Panc1 (cell line): ENCODE data around the gene RHEX. TPM values are rescaled to one million over a fixed set of nuclear protein-coding genes. Genes with fewer than 3 reads are reported as not detected.

Source experiments
- ATAC-seq: fragments of 200-7000 bp; cut with Tn5 transposase; 2 replicates; pipeline ENCODE4 v1.9.1; 2020; ENCODE audit warnings: mild to moderate bottlenecking, moderate library complexity
- BruUV-seq: library from RNA; stranded (reverse); fragments of 400-500 nt; replicated peaks from 2 replicates; lab custom pipeline; 2021; lab: Mats Ljungman, UMichigan
- CTCF ChIA-PET: fragments of 300-600 bp; sonication (Branson Sonifier 250); formaldehyde crosslinking; loops from one replicate; lab custom pipeline; 2022; ENCODE audit warnings: antibody characterized with exemption; lab: Charles Lee
- POLR2A ChIA-PET: fragments of 300-600 bp; sonication (Branson Sonifier 250); formaldehyde crosslinking; loops from one replicate; lab custom pipeline; 2022; ENCODE audit warnings: antibody characterized with exemption; lab: Charles Lee
- DNase-seq: peaks from one replicate; pipeline ENCODE4 v3.0.0-alpha.2; 2010; ENCODE audit warnings: low read depth, low spot score
- H3K27ac ChIP-seq: 2 replicates; pipeline ENCODE4 v1.5.1; 2011; ENCODE audit warnings: mild to moderate bottlenecking, low read length, inconsistent platforms
- H3K27me3 ChIP-seq: fragments of 200-500 bp; sonication (Bioruptor generic); 2 replicates; pipeline ENCODE4 v1.6.0; 2014; ENCODE audit warnings: low read length, inconsistent platforms; ENCODE audit not compliant: control insufficient read depth, insufficient read depth
- H3K36me3 ChIP-seq: fragments of 200-500 bp; sonication (Bioruptor generic); 2 replicates; pipeline ENCODE4 v1.5.1; 2014; ENCODE audit warnings: inconsistent platforms, mild to moderate bottlenecking, low read length, moderate library complexity; ENCODE audit not compliant: control insufficient read depth, insufficient read depth
- H3K4me1 ChIP-seq: 2 replicates; pipeline ENCODE4 v1.5.1; 2011; ENCODE audit warnings: inconsistent platforms, mild to moderate bottlenecking, low read length, moderate library complexity; ENCODE audit not compliant: control insufficient read depth, insufficient read depth
- H3K4me3 ChIP-seq, 2 experiments: 2 replicates each; pipeline ENCODE4 v1.5.1; 2011 to 2012; ENCODE audit warnings: low read depth in 2 of 2, low read length in 2 of 2, mild to moderate bottlenecking in 2 of 2, inconsistent platforms in 1 of 2, moderate library complexity in 1 of 2
- H3K9me3 ChIP-seq: fragments of 200-500 bp; sonication (Bioruptor generic); 2 replicates; pipeline ENCODE4 v1.5.1; 2014; ENCODE audit warnings: low read depth, mild to moderate bottlenecking, inconsistent platforms, low read length, moderate library complexity; ENCODE audit not compliant: control insufficient read depth, insufficient read depth
- POLR2AphosphoS5 ChIP-seq: IDR thresholded peaks from 2 replicates; pipeline ENCODE4 v1.6.1; 2012; ENCODE audit warnings: mild to moderate bottlenecking, low read depth, low read length, moderate library complexity
- SIN3A ChIP-seq: IDR thresholded peaks from 2 replicates; pipeline ENCODE4 v1.6.1; 2012; ENCODE audit warnings: low read depth, mild to moderate bottlenecking, low read length, moderate library complexity, borderline replicate concordance; ENCODE audit not compliant: insufficient read depth
- TCF7L2 ChIP-seq: IDR thresholded peaks from 2 replicates; pipeline ENCODE4 v1.6.1; 2011; ENCODE audit warnings: mild to moderate bottlenecking, low read depth, low read length, inconsistent platforms
- in situ Hi-C: cut with HindIII; loops from 2 replicates; pipeline ENCODE4 v1.10.0; 2016; ENCODE audit warnings: low sequenced_read_pairs, low pct_unique_long_range_greater_than_20kb
- intact Hi-C: fragments of 100-400 bp; cut with micrococcal nuclease; formaldehyde crosslinking; loops from one replicate; pipeline ENCODE4 v1.10.0; 2022; ENCODE audit not compliant: unreplicated experiment
- total RNA-seq: library from RNA; stranded (reverse); gene quantifications from one replicate; pipeline ENCODE4 v1.2.1, GENCODE V29; 2021; ENCODE audit not compliant: unreplicated experiment
- TF ChIP-seq, protein P1 (sequence below): fragments of 450-650 bp; IDR thresholded peaks from 2 replicates; pipeline ENCODE4 v1.5.1; 2017; ENCODE audit warnings: mild to moderate bottlenecking
- TF ChIP-seq, protein P2 (sequence below), 2 experiments: IDR thresholded peaks; 2 replicates each; pipeline ENCODE4 v1.6.1; 2011 to 2012; ENCODE audit warnings: low read depth in 2 of 2, control low read depth in 1 of 2, low read length in 1 of 2, mild to moderate bottlenecking in 1 of 2, moderate library complexity in 1 of 2; ENCODE audit not compliant: insufficient read depth in 1 of 2

Gene RHEX
- total RNA-seq, 1 experiment from 2014 or later: not detected

DNA sequence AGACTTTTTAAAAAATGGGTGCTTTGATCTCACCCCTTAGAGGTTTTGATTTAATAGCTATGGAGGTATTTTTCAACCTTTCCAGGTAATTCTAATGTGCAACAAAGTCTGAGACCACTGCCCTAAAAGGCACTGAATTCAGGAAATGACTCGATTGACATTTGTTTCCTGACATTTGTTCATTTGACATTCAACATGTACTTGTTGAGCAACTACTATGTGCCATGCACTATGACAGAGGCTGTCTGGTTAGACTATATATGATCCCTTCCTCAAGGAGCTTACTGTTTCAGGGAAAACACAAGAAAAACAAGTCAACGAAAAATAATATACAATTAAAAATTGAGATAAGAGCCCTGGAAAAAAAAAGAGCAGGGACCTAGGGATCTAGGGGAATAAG is 89.8 kb downstream of the RHEX start:
- no peak for TF ChIP-seq SIN3A
- TF ChIP-seq POLR2AphosphoS5: no peak
- CTCF ChIA-PET: no interaction called here
- H3K27ac ChIP-seq: no peak overlapping the region
- in situ Hi-C loops: no loop called here
- ATAC-seq (no peak), DNase-seq (no peak)
- no peaks in the 10 kb centered on the region for H3K9me3 ChIP-seq
- no TSS peak for BruUV-seq
- POLR2A ChIA-PET: no interaction called here
- H3K4me3 ChIP-seq: no peak overlapping the region
- no peaks in the 10 kb centered on the region for H3K36me3 ChIP-seq
- no peaks in the 10 kb centered on the region for H3K4me1 ChIP-seq
- H3K27me3 ChIP-seq: peaks cover 31% of the 10 kb centered on the region
- intact Hi-C loops: no loop called here

DNA sequence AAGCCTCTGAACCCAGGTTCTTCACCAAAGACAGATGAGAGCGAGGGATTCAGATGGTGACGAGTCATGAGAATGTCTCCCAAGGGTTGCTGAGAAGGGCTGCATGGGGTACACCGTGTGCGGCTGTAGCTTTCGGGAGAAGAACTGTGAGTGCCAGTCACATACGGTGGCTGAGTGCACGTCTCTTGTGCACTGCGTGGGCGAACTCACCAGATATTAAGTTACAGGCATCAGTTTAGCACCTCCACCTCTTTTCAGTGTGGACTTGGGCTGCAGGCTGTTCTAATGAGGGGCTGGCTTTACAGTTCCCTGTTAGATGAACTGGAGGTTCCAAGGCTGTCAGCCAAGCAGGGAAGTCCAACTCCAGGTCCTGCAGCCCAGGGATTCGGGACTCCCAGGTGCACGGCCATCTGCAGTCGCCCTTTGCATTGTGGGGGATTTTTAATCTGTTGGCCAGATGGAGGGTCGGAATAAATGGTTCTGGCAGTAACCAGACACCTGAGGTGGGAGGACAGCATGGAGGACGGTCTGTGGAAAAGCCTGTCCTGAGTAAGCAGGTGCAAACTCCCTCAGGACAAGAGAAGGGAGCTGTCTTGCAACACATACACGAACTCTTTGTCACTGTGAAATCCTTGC is 90.7 kb downstream of the RHEX start:
- H3K9me3 ChIP-seq: no peaks in the 10 kb centered on the region
- intact Hi-C loops: no loop called here
- peaks cover 31% of the 10 kb centered on the region for H3K27me3 ChIP-seq
- no peaks in the 10 kb centered on the region for H3K4me1 ChIP-seq
- no peaks in the 10 kb centered on the region for H3K36me3 ChIP-seq
- no TSS peak for BruUV-seq
- TF ChIP-seq, protein P1, sequence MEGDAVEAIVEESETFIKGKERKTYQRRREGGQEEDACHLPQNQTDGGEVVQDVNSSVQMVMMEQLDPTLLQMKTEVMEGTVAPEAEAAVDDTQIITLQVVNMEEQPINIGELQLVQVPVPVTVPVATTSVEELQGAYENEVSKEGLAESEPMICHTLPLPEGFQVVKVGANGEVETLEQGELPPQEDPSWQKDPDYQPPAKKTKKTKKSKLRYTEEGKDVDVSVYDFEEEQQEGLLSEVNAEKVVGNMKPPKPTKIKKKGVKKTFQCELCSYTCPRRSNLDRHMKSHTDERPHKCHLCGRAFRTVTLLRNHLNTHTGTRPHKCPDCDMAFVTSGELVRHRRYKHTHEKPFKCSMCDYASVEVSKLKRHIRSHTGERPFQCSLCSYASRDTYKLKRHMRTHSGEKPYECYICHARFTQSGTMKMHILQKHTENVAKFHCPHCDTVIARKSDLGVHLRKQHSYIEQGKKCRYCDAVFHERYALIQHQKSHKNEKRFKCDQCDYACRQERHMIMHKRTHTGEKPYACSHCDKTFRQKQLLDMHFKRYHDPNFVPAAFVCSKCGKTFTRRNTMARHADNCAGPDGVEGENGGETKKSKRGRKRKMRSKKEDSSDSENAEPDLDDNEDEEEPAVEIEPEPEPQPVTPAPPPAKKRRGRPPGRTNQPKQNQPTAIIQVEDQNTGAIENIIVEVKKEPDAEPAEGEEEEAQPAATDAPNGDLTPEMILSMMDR: no peak
- TF ChIP-seq, protein P2, sequence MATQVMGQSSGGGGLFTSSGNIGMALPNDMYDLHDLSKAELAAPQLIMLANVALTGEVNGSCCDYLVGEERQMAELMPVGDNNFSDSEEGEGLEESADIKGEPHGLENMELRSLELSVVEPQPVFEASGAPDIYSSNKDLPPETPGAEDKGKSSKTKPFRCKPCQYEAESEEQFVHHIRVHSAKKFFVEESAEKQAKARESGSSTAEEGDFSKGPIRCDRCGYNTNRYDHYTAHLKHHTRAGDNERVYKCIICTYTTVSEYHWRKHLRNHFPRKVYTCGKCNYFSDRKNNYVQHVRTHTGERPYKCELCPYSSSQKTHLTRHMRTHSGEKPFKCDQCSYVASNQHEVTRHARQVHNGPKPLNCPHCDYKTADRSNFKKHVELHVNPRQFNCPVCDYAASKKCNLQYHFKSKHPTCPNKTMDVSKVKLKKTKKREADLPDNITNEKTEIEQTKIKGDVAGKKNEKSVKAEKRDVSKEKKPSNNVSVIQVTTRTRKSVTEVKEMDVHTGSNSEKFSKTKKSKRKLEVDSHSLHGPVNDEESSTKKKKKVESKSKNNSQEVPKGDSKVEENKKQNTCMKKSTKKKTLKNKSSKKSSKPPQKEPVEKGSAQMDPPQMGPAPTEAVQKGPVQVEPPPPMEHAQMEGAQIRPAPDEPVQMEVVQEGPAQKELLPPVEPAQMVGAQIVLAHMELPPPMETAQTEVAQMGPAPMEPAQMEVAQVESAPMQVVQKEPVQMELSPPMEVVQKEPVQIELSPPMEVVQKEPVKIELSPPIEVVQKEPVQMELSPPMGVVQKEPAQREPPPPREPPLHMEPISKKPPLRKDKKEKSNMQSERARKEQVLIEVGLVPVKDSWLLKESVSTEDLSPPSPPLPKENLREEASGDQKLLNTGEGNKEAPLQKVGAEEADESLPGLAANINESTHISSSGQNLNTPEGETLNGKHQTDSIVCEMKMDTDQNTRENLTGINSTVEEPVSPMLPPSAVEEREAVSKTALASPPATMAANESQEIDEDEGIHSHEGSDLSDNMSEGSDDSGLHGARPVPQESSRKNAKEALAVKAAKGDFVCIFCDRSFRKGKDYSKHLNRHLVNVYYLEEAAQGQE (IDR thresholded peaks at IDR 0.05; ENCODE audit: insufficient read depth in 1 of 2, low read depth in 2 of 2, low read length in 1 of 2): no peak
- TF ChIP-seq TCF7L2 (no peak), SIN3A (no peak), POLR2AphosphoS5 (no peak)
- ATAC-seq (no peak), DNase-seq (no peak)
- in situ Hi-C loops: no loop called here
- POLR2A ChIA-PET: no interaction called here
- H3K4me3 ChIP-seq: no peak overlapping the region
- H3K27ac ChIP-seq: no peak overlapping the region
- CTCF ChIA-PET: no interaction called here

DNA sequence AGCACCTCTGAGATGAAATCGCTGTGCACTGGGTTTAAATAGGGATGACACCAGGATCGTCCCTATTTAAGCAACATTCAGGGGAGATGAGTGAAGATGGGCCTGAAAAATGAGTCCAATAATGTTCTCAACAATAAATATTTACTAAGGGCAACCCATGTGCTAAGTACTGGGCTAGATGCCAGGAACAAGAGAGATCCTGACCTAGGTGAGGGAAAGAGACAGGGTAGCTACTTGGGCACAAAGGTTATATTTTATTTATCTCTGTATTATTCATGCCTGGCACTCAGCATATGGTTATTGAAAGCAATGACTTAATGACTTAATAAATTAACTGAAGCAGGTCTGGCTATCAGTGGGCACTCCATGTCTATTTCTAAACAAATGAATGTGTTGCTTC is 91.6 kb downstream of the RHEX start:
- BruUV-seq: no TSS peak
- Histone ChIP-seq H3K27me3 (peaks cover 29% of the 10 kb centered on the region), H3K9me3 (no peaks in the 10 kb centered on the region), H3K4me1 (no peaks in the 10 kb centered on the region), H3K4me3 (no peak overlapping the region), H3K36me3 (no peaks in the 10 kb centered on the region), H3K27ac (no peak overlapping the region)
- ChIA-PET CTCF (no interaction called here), POLR2A (no interaction called here)
- no peak for ATAC-seq
- DNase-seq: no peak
- in situ Hi-C loops (no loop called here), intact Hi-C loops (no loop called here)
- no peak for TF ChIP-seq POLR2AphosphoS5
- TF ChIP-seq, protein P1: no peak
- TF ChIP-seq, protein P2 (IDR thresholded peaks at IDR 0.05; ENCODE audit: insufficient read depth in 1 of 2, low read depth in 2 of 2, low read length in 1 of 2): no peak
- TF ChIP-seq SIN3A: no peak
- no peak for TF ChIP-seq TCF7L2
